Thyroid gland (tissue), 4 donors: ENCODE data around the gene EIF3J.

Source experiments
- CTCF ChIP-seq, 6 experiments: fragments of 200-600 bp in 3 of 6; fragments of 450-650 bp in 3 of 6; sonication (generic) in 3 of 6; IDR thresholded peaks; one replicate each; pipeline ENCODE4 v1.5.1; 2016 to 2019; ENCODE audit warnings: antibody characterized with exemption in 6 of 6, mild to moderate bottlenecking in 2 of 6, inconsistent platforms in 1 of 6, moderate library complexity in 1 of 6
- POLR2A ChIP-seq, 2 donors: fragments of 450-650 bp; IDR thresholded peaks; one replicate each; pipeline ENCODE4 v1.6.1; 2017; ENCODE audit warnings: antibody characterized with exemption in 2 of 2, mild to moderate bottlenecking in 2 of 2, moderate library complexity in 1 of 2

- no peak for TF ChIP-seq CTCF (IDR thresholded peaks at IDR 0.05)
- TF ChIP-seq POLR2A (IDR thresholded peaks at IDR 0.05) = peak in 1 of 2 donors; percentile 62
Observed at GRCh38 chr15:44595656-44596510, 58.9 kb downstream of the EIF3J start.
